H1 (cell line): ENCODE results near the gene PPFIBP2.

Source experiments
- CHD2 ChIP-seq: IDR thresholded peaks from 2 replicates; pipeline ENCODE4 v1.6.1; 2012; ENCODE audit warnings: low read length, improper control_type of control experiment
- EZH2 ChIP-seq: fragments of 200-600 bp; sonication (generic); IDR thresholded peaks from 2 replicates; pipeline ENCODE4 v1.7.1; 2012; ENCODE audit warnings: low read depth, mild to moderate bottlenecking, moderate library complexity, low read length, inconsistent platforms; ENCODE audit not compliant: severe bottlenecking
- JUN ChIP-seq: IDR thresholded peaks from 2 replicates; pipeline ENCODE4 v1.6.1; 2011; ENCODE audit warnings: low read depth, mild to moderate bottlenecking, improper control_type of control experiment, low read length
- POLR2A ChIP-seq, 2 experiments: IDR thresholded peaks; 1 replicate in 1 of 2; 2 replicates in 1 of 2; pipeline ENCODE4 v1.6.1; 2011; ENCODE audit warnings: low read depth in 2 of 2, low read length in 2 of 2, mild to moderate bottlenecking in 2 of 2; ENCODE audit errors: control extremely low read depth in 1 of 2
- RAD21 ChIP-seq, 2 experiments: IDR thresholded peaks in 1 of 2; conservative IDR thresholded peaks in 1 of 2; 2 replicates each; pipeline ENCODE4 v1.6.1; 2011; ENCODE audit warnings: low read depth in 2 of 2, low read length in 2 of 2, improper control_type of control experiment in 1 of 2, inconsistent platforms in 1 of 2, mild to moderate bottlenecking in 1 of 2, moderate library complexity in 1 of 2
- YY1 ChIP-seq: IDR thresholded peaks from 2 replicates; pipeline ENCODE4 v1.6.1; 2011; ENCODE audit warnings: low read depth, mild to moderate bottlenecking, low read length
- TF ChIP-seq, protein P1 (sequence below), 3 experiments: IDR thresholded peaks; 1 replicate in 2 of 3; 2 replicates in 1 of 3; pipeline versions ENCODE4 v1.5.1 to v1.6.1; 2011; ENCODE audit warnings: low read length in 3 of 3, mild to moderate bottlenecking in 3 of 3, inconsistent platforms in 2 of 3, low read depth in 1 of 3, moderate library complexity in 1 of 3; ENCODE audit not compliant: insufficient read depth in 1 of 3; ENCODE audit errors: control extremely low read depth in 1 of 3

DNA sequence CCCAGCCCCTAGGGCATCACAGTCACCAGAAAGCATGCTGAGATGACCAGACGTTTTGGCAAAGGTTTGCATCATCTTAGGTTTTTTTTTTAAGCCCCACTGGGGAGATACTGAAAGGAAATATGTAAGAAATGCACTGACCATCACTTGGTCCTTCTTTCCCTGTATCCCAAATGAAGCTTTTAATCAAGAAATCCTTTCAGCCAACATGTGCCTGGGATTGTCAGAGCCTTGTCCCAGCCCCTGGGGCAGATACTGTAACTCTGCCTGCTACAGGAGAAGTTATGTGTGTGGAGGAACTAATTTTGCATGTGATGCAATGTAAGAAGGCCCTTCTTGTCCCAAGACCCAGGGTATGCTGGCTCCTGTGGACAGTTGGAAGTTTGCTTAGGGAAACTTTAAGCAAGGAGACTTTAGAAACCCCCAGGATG lies 65.6 kb downstream of the PPFIBP2 start:
- no peak for TF ChIP-seq EZH2
- no peak for TF ChIP-seq CHD2
- TF ChIP-seq, protein P1, sequence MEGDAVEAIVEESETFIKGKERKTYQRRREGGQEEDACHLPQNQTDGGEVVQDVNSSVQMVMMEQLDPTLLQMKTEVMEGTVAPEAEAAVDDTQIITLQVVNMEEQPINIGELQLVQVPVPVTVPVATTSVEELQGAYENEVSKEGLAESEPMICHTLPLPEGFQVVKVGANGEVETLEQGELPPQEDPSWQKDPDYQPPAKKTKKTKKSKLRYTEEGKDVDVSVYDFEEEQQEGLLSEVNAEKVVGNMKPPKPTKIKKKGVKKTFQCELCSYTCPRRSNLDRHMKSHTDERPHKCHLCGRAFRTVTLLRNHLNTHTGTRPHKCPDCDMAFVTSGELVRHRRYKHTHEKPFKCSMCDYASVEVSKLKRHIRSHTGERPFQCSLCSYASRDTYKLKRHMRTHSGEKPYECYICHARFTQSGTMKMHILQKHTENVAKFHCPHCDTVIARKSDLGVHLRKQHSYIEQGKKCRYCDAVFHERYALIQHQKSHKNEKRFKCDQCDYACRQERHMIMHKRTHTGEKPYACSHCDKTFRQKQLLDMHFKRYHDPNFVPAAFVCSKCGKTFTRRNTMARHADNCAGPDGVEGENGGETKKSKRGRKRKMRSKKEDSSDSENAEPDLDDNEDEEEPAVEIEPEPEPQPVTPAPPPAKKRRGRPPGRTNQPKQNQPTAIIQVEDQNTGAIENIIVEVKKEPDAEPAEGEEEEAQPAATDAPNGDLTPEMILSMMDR (IDR thresholded peaks at IDR 0.05; ENCODE audit: control extremely low read depth in 1 of 3, insufficient read depth in 1 of 3, low read depth in 1 of 3, low read length in 3 of 3) = no peak
- no peak for TF ChIP-seq POLR2A (IDR thresholded peaks at IDR 0.05; ENCODE audit: control extremely low read depth in 1 of 2, low read depth in 2 of 2, low read length in 2 of 2)
- no peak for TF ChIP-seq RAD21 (IDR thresholded peaks at IDR 0.05 in 1 of 2, conservative IDR thresholded peaks at IDR 0.05 in 1 of 2; ENCODE audit: low read depth in 2 of 2, low read length in 2 of 2)
- no peak for TF ChIP-seq YY1
- TF ChIP-seq JUN = no peak
